Nephron progenitor cell (in vitro differentiated cells): ENCODE data around the gene MPND.

Experiments used
- DNase-seq: peaks from one replicate; pipeline ENCODE4 v3.0.0; 2021
- H3K27ac Mint-ChIP-seq: 2 replicates; pipeline ENCODE4 v1.8.0; 2021; ENCODE audit warnings: mild to moderate bottlenecking, moderate library complexity, mixed read lengths
- H3K27me3 Mint-ChIP-seq: 2 replicates; pipeline ENCODE4 v1.8.0; 2021; ENCODE audit warnings: mild to moderate bottlenecking, low read depth, mixed read lengths; ENCODE audit not compliant: poor library complexity
- H3K36me3 Mint-ChIP-seq: 2 replicates; pipeline ENCODE4 v1.8.0; 2021; ENCODE audit warnings: low read depth, mixed read lengths
- H3K4me1 Mint-ChIP-seq: 2 replicates; pipeline ENCODE4 v1.8.0; 2021; ENCODE audit warnings: mixed read lengths
- H3K4me3 Mint-ChIP-seq: 2 replicates; pipeline ENCODE4 v1.8.0; 2021; ENCODE audit warnings: mild to moderate bottlenecking, moderate library complexity, mixed read lengths
- H3K9me3 Mint-ChIP-seq: 2 replicates; pipeline ENCODE4 v1.8.0; 2021; ENCODE audit warnings: mild to moderate bottlenecking, moderate library complexity, mixed read lengths
- CTCF ChIP-seq: fragments of 200-600 bp; sonication (generic); IDR thresholded peaks from 2 replicates; pipeline ENCODE4 v1.5.0; 2021; ENCODE audit warnings: antibody characterized with exemption

Gene MPND

GRCh38 chr19:4318460-4318859 is 24.9 kb upstream of the MPND start:
- peaks cover 31% of the 10 kb centered on the region for H3K9me3 Mint-ChIP-seq
- no peak overlapping the region for H3K27ac Mint-ChIP-seq
- H3K36me3 Mint-ChIP-seq = peaks cover 56% of the 10 kb centered on the region
- TF ChIP-seq CTCF = no peak
- DNase-seq = no peak
- no peaks in the 10 kb centered on the region for H3K4me1 Mint-ChIP-seq
- peaks cover 8% of the 10 kb centered on the region for H3K27me3 Mint-ChIP-seq
- no peak overlapping the region for H3K4me3 Mint-ChIP-seq

- no peak for DNase-seq
- TF ChIP-seq CTCF = no peak
- Mint-ChIP-seq H3K4me1 (no peaks in the 10 kb centered on the region), H3K27ac (no peak overlapping the region), H3K36me3 (peaks cover 54% of the 10 kb centered on the region), H3K4me3 (no peak overlapping the region), H3K27me3 (peaks cover 8% of the 10 kb centered on the region), H3K9me3 (peaks cover 31% of the 10 kb centered on the region)
These were observed 24.2 kb upstream of the MPND start for GRCh38 chr19:4319067-4319718.

- Mint-ChIP-seq H3K27me3 (peaks cover 15% of the 10 kb centered on the region), H3K36me3 (peaks cover 45% of the 10 kb centered on the region), H3K4me1 (no peaks in the 10 kb centered on the region), H3K9me3 (peaks cover 31% of the 10 kb centered on the region), H3K27ac (no peak overlapping the region), H3K4me3 (no peak overlapping the region)
- DNase-seq = no peak
- TF ChIP-seq CTCF = no peak
These were observed 22.9 kb upstream of the MPND start for GRCh38 chr19:4320419-4320818.

GRCh38 chr19:4322942-4323665 is 20.3 kb upstream of the MPND start:
- H3K36me3 Mint-ChIP-seq = peaks cover 27% of the 10 kb centered on the region
- DNase-seq = no peak
- no peak for TF ChIP-seq CTCF
- peaks cover 40% of the 10 kb centered on the region for H3K27me3 Mint-ChIP-seq
- peaks cover 31% of the 10 kb centered on the region for H3K9me3 Mint-ChIP-seq
- no peak overlapping the region for H3K27ac Mint-ChIP-seq
- H3K4me1 Mint-ChIP-seq = peaks cover 19% of the 10 kb centered on the region
- no peak overlapping the region for H3K4me3 Mint-ChIP-seq

GRCh38 chr19:4323692-4324091 is 19.7 kb upstream of the MPND start:
- no peak for TF ChIP-seq CTCF
- Mint-ChIP-seq H3K4me1 (peaks cover 19% of the 10 kb centered on the region), H3K9me3 (peaks cover 31% of the 10 kb centered on the region), H3K27me3 (peaks cover 35% of the 10 kb centered on the region), H3K27ac (no peak overlapping the region), H3K4me3 (no peak overlapping the region), H3K36me3 (peaks cover 21% of the 10 kb centered on the region)
- DNase-seq = no peak

GRCh38 chr19:4324228-4324627 is 19.1 kb upstream of the MPND start:
- no peak for DNase-seq
- H3K4me3 Mint-ChIP-seq = no peak overlapping the region
- H3K9me3 Mint-ChIP-seq = peaks cover 27% of the 10 kb centered on the region
- H3K36me3 Mint-ChIP-seq = peaks cover 16% of the 10 kb centered on the region
- H3K27ac Mint-ChIP-seq = no peak overlapping the region
- peaks cover 19% of the 10 kb centered on the region for H3K4me1 Mint-ChIP-seq
- peaks cover 35% of the 10 kb centered on the region for H3K27me3 Mint-ChIP-seq
- TF ChIP-seq CTCF = no peak
